GM12875 (cell line): ENCODE measurements around the gene CADM1.

Experiments used
- H3K4me3 ChIP-seq: one replicate; pipeline ENCODE4 v1.5.1; 2011; ENCODE audit warnings: low read depth, low read length, control low read depth
- CTCF ChIP-seq: IDR thresholded peaks from 2 replicates; pipeline ENCODE4 v1.5.1; 2011; ENCODE audit warnings: low read depth, mild to moderate bottlenecking, control low read depth, inconsistent platforms, low read length, moderate library complexity, borderline replicate concordance; ENCODE audit not compliant: insufficient read depth

CADM1 gene

GRCh38 chr11:115141231-115142114 is 362.7 kb downstream of the CADM1 start:
- TF ChIP-seq CTCF, result no peak
- no peak overlapping the region for H3K4me3 ChIP-seq

GRCh38 chr11:115135936-115136335 is 368.3 kb downstream of the CADM1 start:
- no peak for TF ChIP-seq CTCF
- H3K4me3 ChIP-seq, result no peak overlapping the region

DNA sequence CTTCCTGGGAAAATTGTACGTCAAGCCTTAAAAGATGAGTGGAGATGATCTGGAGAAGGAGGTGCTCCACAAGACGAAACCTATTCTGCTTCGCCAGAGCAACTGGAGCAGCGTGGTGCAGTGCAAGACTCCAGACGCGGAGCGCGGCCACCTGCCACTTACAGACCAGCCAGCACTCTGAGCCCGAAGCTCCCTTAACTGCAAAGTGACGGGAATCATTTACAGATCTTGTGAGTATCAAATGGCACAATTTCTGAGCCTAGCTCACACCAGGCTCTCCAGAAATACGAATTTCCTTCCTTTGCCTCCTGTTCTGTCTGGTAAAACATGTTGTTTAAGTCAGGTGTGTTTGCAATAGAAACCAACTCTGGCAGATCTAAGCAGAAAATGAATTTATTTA is 369.3 kb downstream of the CADM1 start:
- no peak for TF ChIP-seq CTCF
- no peak overlapping the region for H3K4me3 ChIP-seq

DNA sequence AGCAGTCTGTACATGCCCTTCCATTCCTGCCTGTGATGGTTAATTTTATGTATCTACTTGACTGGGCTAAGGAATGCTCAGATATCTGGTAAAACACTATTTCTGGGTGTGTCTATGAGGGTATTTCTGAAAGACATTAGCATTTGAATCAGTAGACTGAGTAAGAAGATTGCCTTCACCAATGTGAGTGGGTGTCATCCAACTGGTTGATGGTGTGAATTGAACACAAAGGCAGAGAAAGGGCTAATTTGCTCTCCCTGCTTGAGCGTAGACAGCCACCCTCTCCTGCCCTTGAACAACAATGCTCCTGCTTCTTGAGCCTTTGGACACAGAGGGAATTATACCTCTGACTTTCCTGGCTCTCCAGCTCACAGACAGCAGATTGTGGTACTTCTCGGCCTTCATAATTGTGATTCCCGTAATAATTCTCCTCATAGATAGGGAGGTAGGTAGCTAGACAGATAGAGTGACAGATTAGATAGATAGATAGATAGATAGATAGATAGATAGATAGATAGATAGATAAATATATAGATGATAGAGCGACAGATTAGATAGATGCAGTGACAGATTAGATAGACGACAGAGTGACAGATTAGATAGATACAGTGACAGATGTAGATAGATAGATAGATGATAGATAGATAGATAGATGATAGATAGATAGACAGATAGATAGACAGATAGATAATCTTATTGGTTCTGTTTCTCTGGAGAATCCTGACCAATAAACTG is 370.6 kb downstream of the CADM1 start:
- H3K4me3 ChIP-seq, result no peak overlapping the region
- TF ChIP-seq CTCF, result no peak

GRCh38 chr11:115132436-115133228 is 371.6 kb downstream of the CADM1 start:
- H3K4me3 ChIP-seq, result no peak overlapping the region
- peak; percentile 44; the same call in 1 of the 2 replicates for TF ChIP-seq CTCF

DNA sequence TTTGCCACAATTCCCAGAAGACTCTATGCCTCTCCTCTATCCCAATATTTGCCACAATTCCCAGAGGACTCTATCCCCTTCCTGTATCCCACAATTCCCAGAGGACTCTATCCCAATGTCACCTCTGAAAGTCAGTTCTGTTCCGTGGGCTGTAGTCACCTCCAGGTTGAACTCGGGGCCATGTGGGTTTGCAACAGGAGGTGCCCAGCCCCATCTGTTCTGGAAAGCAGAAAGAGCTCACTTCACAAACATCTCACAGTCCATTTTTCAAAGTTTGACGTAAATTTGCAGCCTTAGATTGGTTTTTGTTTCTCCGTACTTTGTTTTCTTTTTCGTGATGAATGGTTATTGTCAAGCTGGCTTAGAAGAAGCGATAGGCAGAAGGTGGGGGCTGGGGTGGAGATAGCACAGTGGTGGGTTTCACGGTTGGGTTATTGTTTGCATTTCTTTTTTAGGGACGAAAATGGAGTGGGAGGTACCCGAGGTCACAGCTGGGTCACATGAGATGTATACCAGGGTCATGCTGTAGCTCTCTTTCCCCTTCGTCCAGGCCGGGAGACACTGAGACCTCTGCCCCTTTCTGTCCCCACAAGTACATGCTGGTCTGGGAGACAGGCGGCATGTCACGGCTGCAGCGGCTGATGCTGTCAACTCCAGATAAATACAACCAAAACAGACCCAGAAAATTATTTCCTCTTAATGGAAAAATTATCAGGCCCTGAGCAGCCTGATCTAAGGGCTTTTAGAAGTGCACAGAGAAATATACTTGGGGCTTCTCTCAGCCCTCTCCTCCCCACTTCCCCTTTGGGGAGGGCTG is 374.5 kb downstream of the CADM1 start:
- no peak overlapping the region for H3K4me3 ChIP-seq
- no peak for TF ChIP-seq CTCF
